CD4-positive, alpha-beta memory T cell (primary cell): ENCODE measurements around the gene FGD3. TPM values are rescaled to one million over a fixed set of nuclear protein-coding genes. Genes with fewer than 3 reads are reported as not detected.
"Not testable (repeated sequence)": the region's sequence is repeated elsewhere in the genome, so short reads cannot be mapped to it uniquely, and the experiment has no call there.

Experiments used
- CTCF ChIA-PET: fragments of 350-600 bp; sonication (Branson Sonifier 250); formaldehyde crosslinking; loops from one replicate; lab custom pipeline; 2021; ENCODE audit warnings: inconsistent platforms; ENCODE audit not compliant: partially characterized antibody; lab: Charles Lee
- POLR2A ChIA-PET: fragments of 350-600 bp; sonication (Branson Sonifier 250); formaldehyde crosslinking; loops from one replicate; lab custom pipeline; 2021; ENCODE audit not compliant: partially characterized antibody; lab: Charles Lee
- DNase-seq, 5 donors: peaks; one replicate each; pipeline versions ENCODE4 v3.0.0 to v3.0.0-alpha.2; 2020 to 2022; ENCODE audit warnings: mixed read lengths in 1 of 5
- H3K27ac ChIP-seq: one replicate; pipeline ENCODE4 v1.7.0; 2013; ENCODE audit warnings: low read depth, low read length
- H3K27me3 ChIP-seq: 2 replicates; pipeline ENCODE4 v1.7.0; 2013; ENCODE audit warnings: mild to moderate bottlenecking, low read length, moderate library complexity; ENCODE audit not compliant: insufficient read depth
- H3K36me3 ChIP-seq: 2 replicates; pipeline ENCODE4 v1.7.0; 2013; ENCODE audit warnings: mild to moderate bottlenecking, low read length, moderate library complexity; ENCODE audit not compliant: insufficient read depth
- H3K4me1 ChIP-seq: 2 replicates; pipeline ENCODE4 v1.7.0; 2013; ENCODE audit warnings: mild to moderate bottlenecking, low read length, moderate library complexity; ENCODE audit not compliant: insufficient read depth
- H3K4me3 ChIP-seq, 2 donors: one replicate each; pipeline ENCODE4 v1.7.0; 2013; ENCODE audit warnings: low read length in 2 of 2, mild to moderate bottlenecking in 1 of 2
- H3K9me3 ChIP-seq, 2 donors: one replicate each; pipeline ENCODE4 v1.7.0; 2013; ENCODE audit warnings: low read length in 2 of 2, control low read depth in 1 of 2; ENCODE audit not compliant: control insufficient read depth in 1 of 2
- H3K27ac Mint-ChIP-seq, 7 donors: one replicate each; pipeline ENCODE4 v1.8.0; 2020 to 2021; ENCODE audit warnings: mixed read lengths in 7 of 7, mild to moderate bottlenecking in 6 of 7, inconsistent platforms in 3 of 7, moderate library complexity in 3 of 7
- H3K27me3 Mint-ChIP-seq, 2 donors: one replicate each; pipeline ENCODE4 v1.8.0; 2020 to 2021; ENCODE audit warnings: mixed read lengths in 2 of 2
- H3K36me3 Mint-ChIP-seq, 2 donors: one replicate each; pipeline ENCODE4 v1.8.0; 2020 to 2021; ENCODE audit warnings: mixed read lengths in 2 of 2, inconsistent platforms in 1 of 2, mild to moderate bottlenecking in 1 of 2
- H3K4me1 Mint-ChIP-seq, 4 donors: one replicate each; pipeline ENCODE4 v1.8.0; 2020 to 2021; ENCODE audit warnings: mixed read lengths in 4 of 4, mild to moderate bottlenecking in 1 of 4
- H3K4me3 Mint-ChIP-seq, 8 donors: one replicate each; pipeline ENCODE4 v1.8.0; 2020 to 2021; ENCODE audit warnings: mixed read lengths in 8 of 8, mild to moderate bottlenecking in 7 of 8, moderate library complexity in 6 of 8, inconsistent platforms in 3 of 8
- H3K9me3 Mint-ChIP-seq, 8 donors: one replicate each; pipeline ENCODE4 v1.8.0; 2020 to 2021; ENCODE audit warnings: mixed read lengths in 8 of 8, mild to moderate bottlenecking in 5 of 8, inconsistent platforms in 3 of 8, moderate library complexity in 1 of 8
- intact Hi-C: fragments of 100-400 bp; cut with micrococcal nuclease; formaldehyde crosslinking; loops from one replicate; pipeline ENCODE4 v1.15.1; 2023
- polyA plus RNA-seq, 2 donors: library from polyadenylated mRNA; unstranded; fragments of 300-500 nt; fragmentation: Illumina TruSeq; gene quantifications; one replicate each; pipeline ENCODE4 v1.2.3, GENCODE V29; 2021
- total RNA-seq, 2 experiments: library from RNA; stranded (reverse); gene quantifications; one replicate each; pipeline ENCODE4 v1.2.3, GENCODE V29; 2021

FGD3 gene
- total and polyA plus RNA-seq, 4 experiments from 2014 or later, result 52.7 to 272 (median 201) TPM

- peak overlapping the region; percentile 14 to 78 (median 48) for H3K4me3 Mint-ChIP-seq
- H3K27ac Mint-ChIP-seq, result peak overlapping the region; percentile 59 to 93 (median 79)
Observed at GRCh38 chr9:92989561-92989960, 42.2 kb downstream of the FGD3 start.

GRCh38 chr9:92990461-92990860 lies 43.1 kb downstream of the FGD3 start:
- no peak overlapping the region for H3K4me3 ChIP-seq
- peak overlapping the region; percentile 57 to 93 (median 74) for H3K27ac Mint-ChIP-seq
- intact Hi-C loops, result no loop called here

More at GRCh38 chr9:92989561-92989960, 42.2 kb downstream of the FGD3 start:
- no peaks in the 10 kb centered on the region for H3K27me3 ChIP-seq
- H3K27ac ChIP-seq, result no peak overlapping the region
- peak in 1 of 5 donors; percentile 27 for DNase-seq
- ChIA-PET POLR2A (interaction anchor here (0.6 to 2.1 kb wide), 10 partner anchors 10 to 144 kb away, joined by 3 to 8 read pairs (median 4); no protein-coding TSS in a partner anchor), CTCF (interaction anchor here (1.0 to 4.0 kb wide), 6 partner anchors 13 to 106 kb away, joined by 3 to 50 read pairs (median 4); no protein-coding TSS in a partner anchor)
- no peaks in the 10 kb centered on the region for H3K27me3 Mint-ChIP-seq
- peaks cover 73 to 100% (median 84%) of the 10 kb centered on the region in 4 donors for H3K4me1 Mint-ChIP-seq
- H3K4me3 ChIP-seq, result no peak overlapping the region
- no peaks in the 10 kb centered on the region for H3K9me3 ChIP-seq
- peaks cover 54 to 68% of the 10 kb centered on the region in 2 donors for H3K36me3 Mint-ChIP-seq
- intact Hi-C loops, result no loop called here
- peaks cover 87% of the 10 kb centered on the region for H3K4me1 ChIP-seq
- peaks cover 18% of the 10 kb centered on the region for H3K36me3 ChIP-seq
- peaks cover 0 to 2% (median 0%) of the 10 kb centered on the region in 8 donors for H3K9me3 Mint-ChIP-seq

GRCh38 chr9:92992549-92992948 lies 45.2 kb downstream of the FGD3 start:
- peaks cover 18% of the 10 kb centered on the region for H3K36me3 ChIP-seq
- H3K9me3 Mint-ChIP-seq, result peaks cover 0 to 8% (median 3%) of the 10 kb centered on the region in 8 donors
- H3K9me3 ChIP-seq, result no peaks in the 10 kb centered on the region
- no peak overlapping the region for H3K4me3 ChIP-seq
- intact Hi-C loops, result no loop called here
- peak overlapping the region; percentile 43 to 89 (median 69) for H3K27ac Mint-ChIP-seq
- ChIA-PET CTCF (interaction anchor here (0.8 to 4.0 kb wide), 13 partner anchors 10 to 573 kb away, joined by 3 to 50 read pairs (median 4); no protein-coding TSS in a partner anchor), POLR2A (interaction anchor here (0.9 to 2.7 kb wide), 9 partner anchors 9 to 67 kb away, joined by 3 to 9 read pairs (median 5); no protein-coding TSS in a partner anchor)
- peak overlapping the region in 5 of 8 donors; percentile 9 to 65 (median 32) for H3K4me3 Mint-ChIP-seq
- no peaks in the 10 kb centered on the region for H3K27me3 Mint-ChIP-seq
- H3K27me3 ChIP-seq, result no peaks in the 10 kb centered on the region
- H3K4me1 ChIP-seq, result peaks cover 60% of the 10 kb centered on the region
- peaks cover 72 to 76% of the 10 kb centered on the region in 2 donors for H3K36me3 Mint-ChIP-seq
- no peak overlapping the region for H3K27ac ChIP-seq
- DNase-seq, result no peak
- peaks cover 81 to 100% (median 93%) of the 10 kb centered on the region in 4 donors for H3K4me1 Mint-ChIP-seq

More at GRCh38 chr9:92990461-92990860, 43.1 kb downstream of the FGD3 start:
- peaks cover 78% of the 10 kb centered on the region for H3K4me1 ChIP-seq
- DNase-seq, result no peak
- peaks cover 0 to 2% (median 0%) of the 10 kb centered on the region in 8 donors for H3K9me3 Mint-ChIP-seq
- H3K27ac ChIP-seq, result no peak overlapping the region
- ChIA-PET CTCF (interaction anchor here (0.8 to 4.0 kb wide), 7 partner anchors 12 to 107 kb away, joined by 3 to 50 read pairs (median 4); no protein-coding TSS in a partner anchor), POLR2A (interaction anchor here (1.1 to 2.7 kb wide), 7 partner anchors 19 to 82 kb away, joined by 3 to 8 read pairs (median 5); no protein-coding TSS in a partner anchor)
- no peaks in the 10 kb centered on the region for H3K27me3 ChIP-seq
- H3K27me3 Mint-ChIP-seq, result no peaks in the 10 kb centered on the region
- peak overlapping the region in 6 of 8 donors; percentile 46 to 78 (median 60) for H3K4me3 Mint-ChIP-seq
- no peaks in the 10 kb centered on the region for H3K9me3 ChIP-seq
- peaks cover 18% of the 10 kb centered on the region for H3K36me3 ChIP-seq
- H3K36me3 Mint-ChIP-seq, result peaks cover 60 to 72% of the 10 kb centered on the region in 2 donors
- H3K4me1 Mint-ChIP-seq, result peaks cover 79 to 100% (median 89%) of the 10 kb centered on the region in 4 donors

GRCh38 chr9:92998871-92999270 lies 51.5 kb downstream of the FGD3 start:
- intact Hi-C loops, H3K27me3 Mint-ChIP-seq, H3K27me3 ChIP-seq, DNase-seq, H3K27ac ChIP-seq, H3K4me3 ChIP-seq, H3K9me3 ChIP-seq: not testable (repeated sequence)
- ChIA-PET CTCF (interaction anchor here (0.7 to 1.2 kb wide), 4 partner anchors 12 to 270 kb away, joined by 3 to 5 read pairs (median 4); no protein-coding TSS in a partner anchor), POLR2A (interaction anchor here (0.6 to 1.6 kb wide), 5 partner anchors 41 to 96 kb away, joined by 3 to 4 read pairs (median 3); no protein-coding TSS in a partner anchor)
- H3K4me1 ChIP-seq, result peaks cover 50% of the 10 kb centered on the region
- H3K9me3 Mint-ChIP-seq, result peaks cover 2 to 20% (median 9%) of the 10 kb centered on the region in 8 donors
- peak overlapping the region; percentile 29 to 89 (median 65) for H3K27ac Mint-ChIP-seq
- H3K36me3 ChIP-seq, result peaks cover 13% of the 10 kb centered on the region
- peak overlapping the region in 2 of 8 donors; percentile 45 to 53 for H3K4me3 Mint-ChIP-seq
- H3K4me1 Mint-ChIP-seq, result peaks cover 69 to 95% (median 82%) of the 10 kb centered on the region in 4 donors
- peaks cover 74 to 82% of the 10 kb centered on the region in 2 donors for H3K36me3 Mint-ChIP-seq

DNA sequence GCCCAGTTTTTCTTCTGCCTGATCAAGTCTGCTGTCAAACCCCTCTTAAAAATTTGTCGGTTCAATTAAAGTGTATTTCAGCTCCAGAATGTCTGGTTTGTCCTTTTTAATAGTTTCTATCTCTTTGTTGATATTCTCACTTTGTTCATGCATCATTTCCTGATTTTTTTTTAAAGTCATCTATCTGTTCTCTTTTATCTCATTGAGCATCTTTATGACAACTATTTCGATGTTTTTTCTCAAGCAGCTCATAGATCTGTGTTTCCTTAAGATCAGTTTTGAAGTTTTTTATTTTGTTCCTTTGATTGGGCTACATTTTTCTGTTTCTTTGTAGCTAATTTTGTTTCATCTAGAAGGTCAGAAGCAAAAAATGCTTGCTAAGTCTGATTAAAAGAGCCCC lies 53.7 kb downstream of the FGD3 start:
- Histone ChIP-seq H3K9me3 (no peaks in the 10 kb centered on the region), H3K36me3 (peaks cover 32% of the 10 kb centered on the region), H3K27me3 (no peaks in the 10 kb centered on the region), H3K27ac (peak overlapping the region; percentile 56), H3K4me3 (no peak overlapping the region), H3K4me1 (peaks cover 60% of the 10 kb centered on the region)
- Mint-ChIP-seq H3K4me1 (peaks cover 54 to 86% (median 72%) of the 10 kb centered on the region in 4 donors), H3K27ac (peak overlapping the region; percentile 89 to 99 (median 95)), H3K27me3 (no peaks in the 10 kb centered on the region), H3K36me3 (peaks cover 65 to 85% of the 10 kb centered on the region in 2 donors), H3K9me3 (peaks cover 2 to 20% (median 9%) of the 10 kb centered on the region in 8 donors), H3K4me3 (peak overlapping the region; percentile 9 to 81 (median 70))
- peak in 4 of 5 donors; percentile 42 to 55 (median 51) for DNase-seq
- intact Hi-C loops, result loop anchor here (5.0 to 10.0 kb wide), 2 partner anchors 96 to 304 kb away; partner anchors contain the start of gene CARD19
- CTCF ChIA-PET, result interaction anchor here (1.1 to 6.8 kb wide), 10 partner anchors 10 to 302 kb away, joined by 3 to 68 read pairs (median 29); no protein-coding TSS in a partner anchor
- POLR2A ChIA-PET, result interaction anchor here (0.6 to 5.9 kb wide), 12 partner anchors 8 to 94 kb away, joined by 3 to 100 read pairs (median 4); no protein-coding TSS in a partner anchor

- Mint-ChIP-seq H3K4me3 (peak overlapping the region in 1 of 8 donors; percentile 31), H3K27ac (peak overlapping the region in 6 of 7 donors; percentile 87 to 97 (median 90)), H3K36me3 (peaks cover 56 to 77% of the 10 kb centered on the region in 2 donors), H3K4me1 (peaks cover 40 to 70% (median 56%) of the 10 kb centered on the region in 4 donors), H3K9me3 (peaks cover 0 to 13% (median 5%) of the 10 kb centered on the region in 8 donors), H3K27me3 (no peaks in the 10 kb centered on the region)
- intact Hi-C loops, result loop anchor here (1.0 to 10.0 kb wide), 5 partner anchors 45 to 960 kb away; partner anchors contain the start of gene CARD19
- POLR2A ChIA-PET, result interaction anchor here (1.1 to 5.9 kb wide), 17 partner anchors 10 to 93 kb away, joined by 3 to 100 read pairs (median 8); partner anchors contain the start of gene CARD19
- H3K27me3 ChIP-seq, result no peaks in the 10 kb centered on the region
- H3K36me3 ChIP-seq, result peaks cover 43% of the 10 kb centered on the region
- H3K4me3 ChIP-seq, result no peak overlapping the region
- CTCF ChIA-PET, result interaction anchor here (0.9 to 6.8 kb wide), 29 partner anchors 12 to 449 kb away, joined by 3 to 68 read pairs (median 7); partner anchors contain the start of genes BICD2 and FAM120A
- H3K27ac ChIP-seq, result peak overlapping the region; percentile 56
- H3K9me3 ChIP-seq, result no peaks in the 10 kb centered on the region
- no peak for DNase-seq
- peaks cover 56% of the 10 kb centered on the region for H3K4me1 ChIP-seq
Observed at GRCh38 chr9:93002700-93003099, 55.4 kb downstream of the FGD3 start.
